Stimulated activated CD4-positive, alpha-beta T cell treated with anti-CD3 and anti-CD28 coated beads, TNF-alpha, amount 100 ng/mL, for 1 hour (primary cell): Measurements from ENCODE around the gene RAD23B.

Experiments
- DNase-seq, 3 donors: peaks; one replicate each; pipeline ENCODE4 v3.0.0-alpha.2; 2020; ENCODE audit warnings: low read depth in 3 of 3, low spot score in 1 of 3

Gene RAD23B

DNA sequence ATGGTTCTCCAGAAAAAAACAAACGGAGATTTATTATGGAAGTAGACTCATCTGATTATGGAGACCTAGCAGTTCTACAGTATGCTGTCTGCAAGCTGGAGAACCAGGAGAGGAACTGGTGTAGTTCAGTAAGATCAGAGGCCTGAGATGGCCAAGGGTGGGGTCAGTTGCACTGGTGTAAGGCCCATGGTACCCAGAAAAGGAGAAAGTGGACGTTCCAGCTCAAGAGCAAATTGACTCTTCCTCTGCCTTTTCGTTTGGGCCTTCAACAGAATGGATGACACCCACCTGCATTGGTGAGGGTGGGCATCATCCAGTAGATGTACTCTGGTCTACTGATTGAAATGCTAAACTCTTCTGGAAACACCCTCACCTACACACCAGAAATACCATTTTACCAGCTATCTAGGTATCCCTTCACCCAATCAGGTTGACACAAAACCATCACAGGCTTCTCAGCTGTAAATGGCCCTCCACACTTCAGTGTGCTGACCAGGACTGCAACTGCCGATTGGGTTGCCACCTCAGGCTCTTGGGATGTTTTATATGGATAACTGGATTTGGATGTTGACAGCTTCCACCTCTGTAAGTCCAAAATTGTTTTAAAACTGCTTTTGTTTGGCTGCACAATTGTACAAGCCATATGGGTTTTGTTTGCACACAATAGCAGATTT, 51.2 kb downstream of the RAD23B start:
- DNase-seq, result no peak

DNA sequence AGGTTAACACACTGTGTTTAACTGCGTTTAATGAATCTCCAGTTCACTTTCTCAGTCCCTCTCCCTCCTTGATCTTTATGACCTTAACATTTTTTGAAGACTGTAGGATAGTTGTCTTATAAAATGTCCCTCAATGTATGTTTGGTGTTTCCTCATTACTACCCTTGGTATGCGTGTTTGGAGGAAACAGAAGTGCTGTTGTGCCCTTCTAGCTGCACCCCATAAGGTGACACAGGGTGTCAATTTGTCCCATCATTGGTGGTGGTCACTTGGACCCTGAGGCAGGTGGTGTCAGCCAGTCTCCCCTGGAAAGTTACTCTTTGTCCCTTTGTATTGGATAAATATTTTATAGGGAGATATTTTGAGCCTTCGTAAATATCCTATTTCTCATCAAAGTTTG, 52.3 kb downstream of the RAD23B start:
- no peak for DNase-seq

GRCh38 chr9:107336718-107337360, 53.8 kb downstream of the RAD23B start:
- DNase-seq, result no peak

DNA sequence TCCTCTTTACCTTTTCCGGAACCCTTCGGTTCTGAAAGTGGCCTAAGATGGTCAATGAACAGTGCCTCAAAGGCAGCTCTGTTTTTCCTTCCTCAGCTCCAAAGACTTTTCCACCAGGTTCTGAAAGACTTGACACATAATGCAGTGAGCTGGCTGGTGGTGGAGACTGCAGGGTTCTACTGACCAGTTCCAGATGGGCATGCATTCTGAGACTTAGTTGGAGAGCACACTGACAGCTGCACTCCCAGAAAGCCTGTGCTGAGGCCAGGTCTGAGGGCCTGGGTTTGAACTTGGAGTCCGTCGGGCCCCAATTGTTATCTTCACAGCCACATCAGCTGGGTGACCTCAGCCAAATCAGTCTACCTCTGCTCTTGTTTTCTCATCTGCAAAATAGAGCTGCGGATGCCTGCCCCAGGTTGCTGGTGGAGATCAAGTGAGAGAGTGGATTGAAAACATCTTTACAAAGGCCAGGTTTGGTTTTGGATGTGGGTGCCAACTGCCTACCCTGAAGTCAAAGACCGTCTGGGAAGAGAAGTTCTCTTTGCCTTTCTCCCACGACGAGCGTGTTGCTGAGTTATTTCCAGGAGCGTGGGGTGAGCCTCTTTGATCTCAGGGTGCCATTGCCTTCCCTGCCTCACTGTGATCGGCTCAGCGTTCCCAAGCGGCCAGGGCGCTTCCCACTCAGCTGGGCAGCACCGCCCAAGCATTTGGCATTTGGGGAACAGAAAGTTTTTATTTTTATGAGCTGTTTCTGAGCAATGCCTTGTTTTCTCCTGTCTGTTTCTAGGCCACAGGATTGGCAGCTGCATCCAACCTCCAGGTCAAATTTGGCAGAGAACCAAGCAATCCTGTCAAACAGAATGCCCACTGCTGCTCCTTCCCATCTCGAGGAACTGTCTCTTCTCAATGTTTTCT, 54.9 kb downstream of the RAD23B start:
- no peak for DNase-seq

GRCh38 chr9:107338911-107339659, 56.0 kb downstream of the RAD23B start:
- no peak for DNase-seq

DNA sequence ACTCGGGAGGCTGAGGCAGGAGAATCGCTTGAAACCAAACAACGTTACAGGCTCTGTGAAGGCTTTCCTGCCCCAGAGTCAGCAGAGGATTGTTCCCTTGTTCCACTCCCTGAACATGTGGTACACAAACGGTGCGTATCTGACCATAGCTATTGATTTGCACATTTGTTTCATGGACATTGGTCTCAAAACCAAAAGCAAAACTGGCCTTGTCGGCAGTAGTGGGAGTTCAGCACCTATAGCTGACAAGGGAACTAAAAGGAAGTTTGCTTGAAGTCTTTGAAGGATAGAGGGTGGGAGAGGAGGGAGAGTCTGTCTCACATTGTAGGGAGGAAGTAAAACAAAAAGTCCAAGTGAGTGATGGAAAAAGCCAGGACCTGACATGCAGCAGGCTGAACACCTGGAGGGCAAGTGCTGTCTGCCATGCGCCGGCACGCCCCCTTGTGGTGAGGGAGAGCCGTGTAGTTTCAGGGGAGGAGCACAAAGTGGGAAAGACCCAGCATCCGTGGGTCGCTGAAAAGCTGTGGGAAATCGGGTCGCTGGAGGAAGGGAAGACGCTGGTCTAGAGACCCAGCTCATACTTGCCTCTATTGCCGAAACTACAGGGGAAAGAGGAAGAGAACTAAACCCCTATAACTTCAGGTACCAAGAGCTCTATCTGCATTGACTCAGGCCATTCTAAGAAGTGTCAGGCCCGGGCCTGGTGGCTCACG, 58.0 kb downstream of the RAD23B start:
- DNase-seq, result peak; percentile 63 to 82 (median 66)

- no peak for DNase-seq
These were observed 59.5 kb downstream of the RAD23B start for GRCh38 chr9:107342476-107343161.

DNA sequence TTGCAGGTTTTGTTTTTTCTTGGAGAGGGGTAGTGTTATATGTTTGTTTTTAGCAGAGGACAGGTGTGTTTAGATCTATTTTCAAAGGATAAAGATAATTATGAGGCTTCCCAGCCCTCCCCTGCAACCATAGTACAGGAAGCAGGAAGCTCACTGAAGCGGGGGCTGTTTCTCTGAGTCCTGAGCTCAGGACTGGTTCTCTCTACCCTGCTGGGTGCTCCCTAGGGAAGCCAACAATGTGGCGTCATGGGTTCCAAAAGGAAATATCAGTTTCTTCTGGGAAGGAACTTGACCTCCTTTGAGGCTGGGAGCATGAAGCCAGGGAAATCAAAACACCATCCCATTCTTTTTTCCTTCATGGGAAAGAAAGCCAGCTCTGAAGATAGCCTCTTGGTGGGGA, 62.2 kb downstream of the RAD23B start:
- DNase-seq, result no peak

GRCh38 chr9:107348836-107349235, 65.8 kb downstream of the RAD23B start:
- no peak for DNase-seq

DNA sequence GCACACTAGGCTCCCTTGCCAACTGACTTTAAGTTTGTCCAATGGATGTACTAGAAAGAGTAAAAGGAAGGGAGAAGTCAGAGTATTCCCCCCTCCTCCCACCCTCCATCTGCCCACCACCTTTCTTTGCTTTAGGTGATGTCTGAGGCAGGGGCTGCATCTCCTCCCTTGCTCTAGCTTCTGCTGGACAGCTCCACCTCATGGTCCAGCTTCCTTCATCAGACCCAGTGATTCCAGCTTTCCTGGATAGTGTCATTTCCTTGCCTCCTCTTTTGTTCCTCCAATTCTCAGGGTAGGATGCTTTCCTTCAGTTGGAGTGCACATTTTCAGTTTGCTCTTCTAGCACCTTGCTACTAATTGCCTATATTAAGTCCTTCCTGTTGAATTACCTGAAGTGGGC, 67.4 kb downstream of the RAD23B start:
- DNase-seq, result no peak

DNA sequence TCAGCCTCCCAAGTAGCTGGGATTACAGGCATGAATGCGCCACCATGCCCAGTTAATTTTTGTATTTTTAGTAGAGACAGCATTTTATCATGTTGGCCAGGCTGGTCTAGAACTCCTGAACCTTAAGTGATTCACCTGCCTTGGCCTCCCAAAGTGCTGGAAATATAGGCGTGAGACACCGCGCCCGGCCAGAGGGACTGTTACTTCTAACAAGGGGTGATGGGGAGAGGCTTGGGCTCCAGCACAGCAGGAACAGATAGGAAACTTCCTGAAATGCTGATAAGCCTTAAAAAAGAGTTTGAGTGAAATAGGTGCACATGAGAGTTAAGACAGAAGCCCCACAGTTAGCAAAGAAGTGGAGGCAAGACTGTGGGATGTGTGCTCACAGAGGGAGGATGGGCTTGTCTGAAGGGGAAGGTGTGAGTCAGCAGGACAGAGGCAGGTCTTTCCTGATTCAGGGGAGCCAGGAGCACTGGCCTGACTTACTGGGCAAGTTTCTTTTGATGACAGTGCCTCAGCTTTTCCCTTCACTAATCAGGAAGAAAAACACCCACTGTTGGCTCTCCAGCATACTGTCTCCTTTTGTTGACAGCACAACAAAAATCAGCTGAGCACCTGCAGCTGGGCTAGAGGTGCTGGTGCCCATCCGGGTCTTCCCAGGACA, 68.4 kb downstream of the RAD23B start:
- DNase-seq, result no peak

DNA sequence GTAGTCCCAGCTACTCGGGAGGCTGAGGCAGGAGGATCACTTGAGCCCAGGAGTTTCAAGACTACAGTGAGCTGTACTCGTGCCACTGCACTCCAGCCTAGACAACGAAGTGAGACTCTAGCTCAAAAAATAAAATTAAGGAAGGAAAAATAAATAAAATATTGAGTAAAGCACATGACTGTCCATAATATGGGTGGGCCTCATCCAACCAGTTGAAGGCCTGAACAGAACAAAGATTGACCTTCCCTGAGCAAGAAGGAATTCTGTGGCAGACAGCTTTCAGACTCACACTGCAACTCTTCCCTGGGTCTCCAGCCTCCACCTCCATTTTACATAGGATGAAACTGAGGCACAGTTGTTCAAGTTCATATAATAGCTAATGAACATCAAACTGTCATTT, 72.3 kb downstream of the RAD23B start:
- no peak for DNase-seq

DNA sequence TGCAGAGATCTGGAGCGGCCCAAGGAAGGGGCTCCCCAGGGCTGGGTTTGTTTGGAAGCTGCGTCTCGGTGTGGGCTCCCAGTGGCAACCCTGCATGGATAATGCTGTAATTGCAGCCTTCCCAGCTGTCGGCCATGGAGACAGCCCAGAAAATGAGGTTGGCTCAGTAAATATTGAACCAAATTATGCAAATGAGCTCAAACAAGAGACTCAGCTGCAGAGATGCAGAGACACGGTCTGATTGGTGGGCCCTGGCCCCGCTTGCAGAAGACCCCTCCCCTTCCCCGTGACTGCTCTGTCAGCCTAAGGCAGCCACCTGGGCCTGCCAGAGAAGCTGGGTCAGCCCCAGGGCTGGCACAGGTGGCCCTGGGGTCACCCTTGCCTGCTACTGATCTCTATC, 75.9 kb downstream of the RAD23B start:
- no peak for DNase-seq

GRCh38 chr9:107360098-107360497, 77.0 kb downstream of the RAD23B start:
- no peak for DNase-seq

DNA sequence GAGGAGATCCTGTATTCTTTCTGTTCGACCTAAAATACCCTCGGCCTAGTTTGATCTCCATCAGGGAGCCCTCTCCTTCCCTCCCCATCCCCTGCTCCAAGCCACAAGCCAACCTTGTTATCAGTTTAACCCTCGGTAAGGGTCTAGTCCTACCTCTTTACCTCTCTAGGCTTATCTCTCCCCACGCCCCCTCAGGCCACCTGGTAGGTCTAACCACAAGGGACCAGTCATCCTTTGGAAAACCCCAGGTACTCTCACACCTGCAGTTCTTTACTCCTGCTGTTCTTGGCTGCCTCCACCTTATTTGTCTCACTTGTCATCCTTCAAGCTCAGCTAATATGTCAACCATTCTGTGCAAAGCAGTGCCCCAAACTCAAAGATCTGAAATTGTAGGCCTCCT, 78.7 kb downstream of the RAD23B start:
- DNase-seq, result no peak

DNA sequence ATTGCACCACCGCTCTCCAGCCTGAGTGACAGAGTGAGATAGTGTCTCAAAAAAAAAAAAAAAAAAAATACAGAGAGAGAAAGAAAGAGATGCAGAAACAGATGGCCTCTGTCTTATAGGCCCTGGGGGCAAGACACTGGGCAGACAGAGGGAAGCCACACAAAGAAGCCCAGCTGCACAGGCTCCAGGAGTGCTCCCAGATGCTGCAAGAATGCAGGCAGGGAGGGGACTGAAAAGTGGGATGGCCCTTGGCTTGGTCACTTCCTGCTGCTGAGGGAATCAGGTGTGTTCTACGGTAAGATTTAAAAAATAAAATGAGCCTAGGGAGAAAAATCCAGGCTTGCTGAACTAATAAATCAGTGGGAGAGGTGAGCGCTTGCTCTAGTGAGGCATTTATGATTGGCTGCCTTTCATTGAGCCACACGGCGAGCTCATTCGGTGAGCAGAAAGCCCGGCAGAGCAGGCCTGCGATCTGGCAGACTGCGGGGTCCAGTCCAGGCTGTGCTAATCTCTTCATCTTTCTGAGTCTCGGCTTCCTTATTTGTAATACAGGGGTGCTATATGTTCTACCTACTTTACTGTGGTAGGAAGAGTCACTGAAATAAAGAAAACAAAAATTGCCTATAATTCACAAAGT, 80.6 kb downstream of the RAD23B start:
- DNase-seq, result no peak

DNA sequence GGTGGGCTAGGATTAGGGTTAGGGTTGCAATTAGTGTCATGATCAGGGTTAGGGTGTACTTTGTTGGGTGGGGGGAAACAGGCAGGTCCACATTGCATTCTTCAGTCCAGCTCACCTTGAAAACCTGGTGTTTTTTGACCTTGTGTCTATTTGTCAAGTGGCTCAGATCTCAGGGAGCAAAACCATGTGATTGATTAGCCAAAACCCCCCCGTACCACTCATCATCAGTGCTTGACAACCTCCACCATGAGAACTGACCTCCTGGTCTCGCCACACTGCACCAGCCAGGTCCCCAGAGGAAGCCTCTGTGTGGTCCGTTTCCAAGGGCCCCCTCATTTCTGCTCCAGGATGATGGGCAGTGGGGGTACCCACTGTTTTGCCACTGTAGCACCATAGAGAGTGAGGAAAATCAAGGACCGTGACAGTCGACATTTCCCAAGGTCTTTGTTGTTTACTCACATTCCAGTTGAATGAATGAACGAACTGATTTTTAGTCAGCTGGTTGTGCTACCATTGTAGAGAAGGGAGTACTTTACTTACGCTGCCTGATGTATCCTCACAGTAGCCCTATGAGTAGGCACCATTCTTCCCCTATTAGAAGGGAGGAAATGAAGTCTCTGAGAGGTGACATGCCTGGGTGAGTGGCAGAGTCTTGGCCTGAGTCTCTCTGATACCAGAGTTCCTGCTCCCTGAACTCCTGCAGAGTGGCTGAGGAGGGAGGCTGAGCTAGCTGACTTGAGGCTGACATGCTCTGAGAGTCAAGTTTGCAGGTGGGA, 84.8 kb downstream of the RAD23B start:
- no peak for DNase-seq

GRCh38 chr9:107368696-107369095, 85.6 kb downstream of the RAD23B start:
- no peak for DNase-seq
